NCI-H2227 treated with DMSO at 0.1 percent for 48 hours (cell line): ENCODE data around the gene SLC7A5.

Source experiments
- DNase-seq: peaks from one replicate; lab custom pipeline; 2025; lab: John Stamatoyannopoulos, UW

Gene SLC7A5

DNA sequence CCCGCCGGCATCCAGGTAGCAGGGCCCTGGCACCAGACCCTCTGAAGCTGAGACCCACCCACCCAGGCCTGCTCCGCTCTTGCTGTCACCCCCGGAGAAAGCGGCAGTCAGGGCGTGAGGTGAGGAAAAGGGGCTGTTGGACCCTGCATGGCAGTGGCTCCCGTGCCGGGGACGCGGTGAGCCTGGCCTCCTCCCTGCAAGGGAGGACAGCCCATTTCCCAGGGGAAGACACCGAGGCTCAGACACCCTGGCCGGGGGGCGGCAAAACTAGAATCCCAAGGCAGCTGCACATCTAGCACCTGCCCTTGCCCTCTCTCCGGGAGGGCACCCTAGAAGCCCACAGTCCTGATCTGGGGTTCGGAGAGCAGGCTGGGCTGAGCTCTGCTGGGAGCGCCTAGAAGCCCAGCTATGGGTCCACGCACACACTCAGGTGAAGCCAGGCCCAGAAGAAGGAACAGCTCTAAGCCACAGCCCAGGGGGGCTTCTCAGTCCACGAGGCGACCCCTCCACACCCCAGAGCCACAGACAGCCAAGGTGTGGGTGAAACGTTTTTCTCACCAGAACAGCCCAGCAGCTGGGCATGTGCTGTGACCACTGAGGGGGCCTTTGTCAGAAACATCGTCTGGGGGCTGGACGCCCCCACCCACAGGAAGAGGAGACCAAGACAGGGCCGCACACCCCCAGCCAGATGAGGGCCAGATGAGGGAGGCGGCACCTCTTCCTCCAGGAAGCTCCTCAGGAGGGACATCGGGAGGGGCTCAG is 22.4 kb downstream of the SLC7A5 start:
- no peak for DNase-seq

DNA sequence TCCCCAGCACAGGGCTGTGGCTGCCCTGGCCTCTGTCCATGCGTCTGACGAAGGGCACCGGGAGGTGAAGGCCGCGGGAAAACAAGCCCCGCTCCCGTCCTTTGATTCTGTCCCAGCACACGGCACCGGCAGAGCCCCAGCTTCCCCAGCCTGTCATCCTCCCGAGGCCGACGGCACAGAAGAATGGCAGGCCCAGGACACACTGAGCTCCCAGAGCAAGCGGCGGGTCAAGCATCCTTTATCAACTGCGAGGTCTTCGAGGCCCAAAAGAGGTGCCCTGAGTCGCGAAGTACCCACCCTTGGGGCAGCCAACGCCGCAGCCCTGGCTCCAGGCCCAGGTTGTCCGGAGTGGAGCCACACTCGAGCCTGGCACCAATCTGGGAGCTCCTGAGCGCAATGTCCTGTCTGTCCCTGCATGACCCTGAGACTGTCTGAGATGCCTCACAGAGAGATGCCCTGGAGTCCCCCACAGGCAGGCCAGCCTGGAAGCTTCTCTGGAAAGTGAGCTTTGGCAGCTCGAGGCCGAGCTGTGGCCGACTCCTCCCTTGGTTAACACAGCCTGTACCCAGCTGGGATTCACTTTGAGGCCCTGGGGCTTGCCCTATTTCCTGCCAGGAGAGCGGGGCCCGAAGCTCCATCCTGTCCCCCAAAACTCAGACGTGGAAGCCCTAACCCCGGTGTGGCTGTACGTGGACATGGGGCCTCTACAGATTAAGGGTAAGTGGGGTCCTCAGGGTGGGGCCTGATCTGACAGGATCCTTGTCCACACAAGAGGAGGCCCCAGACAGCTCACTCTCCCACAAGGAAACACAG is 23.3 kb downstream of the SLC7A5 start:
- no peak for DNase-seq

GRCh38 chr16:87845213-87845612 is 24.1 kb downstream of the SLC7A5 start:
- no peak for DNase-seq

- DNase-seq = no peak
Observed at GRCh38 chr16:87844809-87845208, 24.5 kb downstream of the SLC7A5 start.

- no peak for DNase-seq
Observed at GRCh38 chr16:87844120-87844733, 25.1 kb downstream of the SLC7A5 start.

- DNase-seq = no peak
Observed at GRCh38 chr16:87843678-87844105, 25.6 kb downstream of the SLC7A5 start.

DNA sequence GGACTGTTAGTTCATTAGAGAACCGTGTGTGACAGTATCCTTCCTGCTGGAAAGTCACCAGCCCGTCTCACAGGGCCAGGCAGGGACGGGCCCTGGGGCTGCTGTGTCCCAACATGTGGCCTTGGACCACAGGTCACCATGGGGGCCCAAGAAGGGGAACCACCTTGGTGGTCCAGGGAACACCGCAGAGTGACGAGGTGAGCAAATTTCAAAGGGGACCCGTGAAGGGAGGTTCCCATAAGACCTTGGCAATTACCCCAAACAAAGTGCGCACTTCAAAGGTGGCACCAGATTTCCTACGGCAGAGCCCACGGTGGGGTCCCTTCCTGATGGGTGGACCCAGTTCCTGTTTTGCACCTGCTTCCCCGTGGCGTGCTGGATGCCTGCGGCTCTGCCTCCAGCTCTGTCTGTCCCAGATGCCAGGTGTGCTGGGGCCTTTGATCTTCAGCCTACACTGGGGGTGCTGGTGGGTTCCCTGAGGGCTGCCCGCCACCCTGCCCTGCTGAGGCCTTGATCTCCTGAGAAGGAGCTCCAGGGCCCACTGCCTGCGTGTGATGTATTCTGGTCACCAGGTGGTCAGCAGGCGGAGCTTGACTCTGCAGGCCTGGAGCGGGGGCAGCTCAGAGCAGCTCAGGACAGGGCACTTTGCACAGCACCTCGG is 27.0 kb downstream of the SLC7A5 start:
- no peak for DNase-seq

- no peak for DNase-seq
Observed at GRCh38 chr16:87841340-87842208, 27.7 kb downstream of the SLC7A5 start.

DNA sequence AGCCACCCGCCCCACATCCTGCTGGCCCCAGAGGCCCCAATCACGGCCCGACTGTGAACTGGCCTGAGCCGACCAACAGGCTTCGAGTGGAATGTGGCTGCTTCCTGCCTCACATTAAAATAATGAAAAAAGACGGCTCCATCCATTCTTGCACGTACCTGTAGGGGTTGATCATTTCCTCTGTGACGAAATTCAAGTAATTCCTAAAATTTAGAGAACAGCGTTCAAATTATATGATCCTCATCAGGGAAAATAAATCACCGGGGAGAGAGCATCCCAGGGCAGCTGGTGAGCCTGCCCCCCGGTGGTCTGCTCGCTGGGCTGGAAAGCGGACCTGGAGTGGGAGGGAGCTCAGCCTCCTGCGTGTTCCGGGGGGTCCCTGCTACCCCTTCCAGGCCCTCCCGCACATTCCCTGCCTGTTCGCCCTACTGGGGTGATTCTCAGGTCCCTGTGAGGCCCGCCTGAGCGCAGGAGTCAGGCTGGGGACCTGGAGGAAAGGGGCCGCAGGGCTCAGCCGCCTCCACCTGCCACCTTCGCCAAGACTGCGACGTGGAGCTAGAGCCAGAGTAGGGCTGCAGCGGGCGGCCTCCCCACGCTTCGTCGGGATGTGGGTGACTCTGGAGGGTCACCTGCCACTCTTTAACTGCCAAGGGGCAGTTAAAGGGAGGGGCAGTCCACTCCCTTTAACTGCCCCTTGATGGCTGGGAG is 28.9 kb downstream of the SLC7A5 start:
- DNase-seq = no peak

DNA sequence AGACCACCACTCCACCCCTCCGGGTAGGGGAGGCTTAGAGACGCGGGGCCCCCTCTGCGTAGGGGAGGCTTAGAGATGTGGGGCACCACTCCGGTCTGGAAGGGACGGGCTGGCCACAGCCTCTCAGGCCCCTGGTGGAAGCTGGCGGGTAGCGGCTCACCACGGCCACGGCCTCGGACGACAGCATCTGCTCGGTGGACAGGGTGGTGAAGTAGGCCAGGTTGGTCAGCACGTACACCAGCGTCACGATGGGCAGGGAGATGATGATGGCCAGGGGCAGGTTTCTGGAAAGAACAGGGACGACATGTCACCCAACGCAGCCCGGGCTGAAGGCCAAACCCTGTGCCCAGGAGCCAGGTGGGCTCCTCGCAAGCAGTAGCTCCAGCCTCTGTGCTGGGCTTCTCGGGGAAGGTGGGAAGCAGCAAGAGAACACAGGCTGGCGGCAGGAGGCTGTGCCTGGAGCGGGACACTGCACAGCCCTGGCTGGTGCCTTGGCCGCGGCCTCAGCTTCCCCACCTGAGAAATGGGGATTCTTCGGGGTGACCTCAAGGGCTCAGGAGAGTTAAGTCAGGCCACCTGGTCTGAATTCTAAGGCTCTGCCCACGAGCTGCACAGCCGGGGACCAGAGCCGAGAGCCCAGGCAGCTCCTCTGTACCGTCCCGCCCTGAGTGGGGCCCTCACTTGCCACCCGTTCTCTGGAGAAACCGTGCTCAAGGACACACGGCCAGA is 29.6 kb downstream of the SLC7A5 start:
- no peak for DNase-seq

DNA sequence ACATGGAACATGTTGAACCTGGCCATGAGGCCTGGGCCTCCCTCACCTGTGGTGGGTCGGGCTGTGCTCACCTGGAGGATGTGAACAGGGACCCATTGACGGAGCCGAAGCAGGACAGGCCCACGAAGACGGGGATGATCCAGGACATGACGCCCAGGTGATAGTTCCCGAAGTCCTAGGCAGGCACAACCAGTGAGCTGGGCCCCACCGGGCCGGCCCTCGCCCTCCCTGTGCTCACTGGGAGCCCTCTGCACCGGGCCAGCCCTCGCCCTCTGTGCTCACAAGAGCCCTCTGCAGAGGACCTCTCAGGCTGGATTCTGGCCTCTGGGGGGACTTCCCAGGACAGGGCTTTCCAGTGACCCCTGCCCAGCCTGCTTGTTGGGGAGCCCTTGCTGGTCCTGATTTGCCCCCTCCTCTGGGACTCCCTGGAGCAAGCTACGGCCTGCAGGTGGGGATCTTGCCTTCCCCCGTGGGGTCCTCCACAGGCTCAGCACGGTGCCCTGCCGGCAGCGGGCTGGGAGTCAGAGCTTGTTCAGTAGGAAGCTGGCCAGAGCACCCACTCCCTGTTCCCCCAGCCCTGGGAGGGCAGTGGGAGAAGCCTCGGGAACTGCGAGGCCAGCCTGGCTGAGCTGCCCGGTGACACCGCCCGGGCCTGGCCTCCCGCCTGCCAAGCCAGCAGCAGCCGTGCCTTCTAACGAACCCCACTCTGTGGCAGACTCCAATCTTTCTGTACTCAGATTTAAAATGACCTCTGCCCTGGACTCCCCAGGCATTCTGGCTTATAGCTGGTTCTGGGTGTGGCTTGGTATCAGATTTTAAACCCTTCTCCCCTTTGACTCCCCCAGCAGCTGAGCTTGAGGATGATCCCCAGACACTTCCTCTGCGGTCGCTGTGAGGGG is 30.4 kb downstream of the SLC7A5 start:
- no peak for DNase-seq

DNA sequence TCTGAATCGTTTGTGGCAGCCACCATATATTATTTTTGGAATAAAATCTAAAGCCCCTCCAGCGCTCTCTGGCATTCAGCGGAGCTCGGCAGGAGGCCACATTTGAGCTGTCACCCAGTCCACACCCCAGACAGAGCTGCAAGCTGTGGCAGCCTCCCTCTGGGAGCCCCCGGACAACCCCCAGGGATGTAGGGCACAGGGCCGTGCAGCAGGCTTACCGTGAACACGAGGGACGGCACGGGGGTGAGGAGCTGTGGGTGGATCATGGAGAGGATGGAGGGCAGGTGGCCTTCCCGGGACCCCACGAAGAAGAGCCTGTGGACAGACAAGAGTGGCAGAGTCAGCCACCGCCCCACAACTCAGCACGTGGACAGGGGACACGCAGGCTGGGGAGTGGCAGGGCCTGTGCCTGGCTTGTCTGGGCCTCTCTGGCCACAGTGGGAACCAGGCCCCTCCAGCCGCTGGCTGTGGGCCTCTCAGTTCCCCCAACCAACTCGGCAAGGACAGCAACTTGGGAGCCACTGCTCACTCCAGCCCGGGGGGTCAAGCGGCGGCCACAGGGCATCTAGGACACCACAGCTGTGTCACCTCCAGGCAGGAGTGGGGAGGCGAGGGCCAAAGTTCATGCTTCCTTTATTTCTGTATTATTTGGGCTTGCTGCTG is 31.5 kb downstream of the SLC7A5 start:
- no peak for DNase-seq

- DNase-seq = no peak
Observed at GRCh38 chr16:87836844-87837581, 32.3 kb downstream of the SLC7A5 start.

GRCh38 chr16:87836346-87836843 is 32.9 kb downstream of the SLC7A5 start:
- DNase-seq = no peak

- DNase-seq = no peak
Observed at GRCh38 chr16:87835882-87836331, 33.4 kb downstream of the SLC7A5 start.

GRCh38 chr16:87834668-87835473 is 34.4 kb downstream of the SLC7A5 start:
- DNase-seq = peak; percentile 50
